SK-N-SH treated with all-trans-retinoic acid at 6 μM for 48 hours (cell line): ENCODE measurements around the gene TP53AIP1.

Experiments used
- ATAC-seq: fragments of 200-7000 bp; cut with Tn5 transposase; 3 replicates; pipeline ENCODE4 v1.9.1; 2020; ENCODE audit warnings: mild to moderate bottlenecking, moderate library complexity
- BACH2 ChIP-seq: fragments of 250-450 bp; sonication (Bioruptor Pico); IDR thresholded peaks from 2 replicates; pipeline ENCODE4 v1.9.0; 2021; ENCODE audit warnings: mild to moderate bottlenecking, borderline replicate concordance
- OSR1 ChIP-seq: fragments of 250-450 bp; sonication (Bioruptor Pico); IDR thresholded peaks from 2 replicates; pipeline ENCODE4 v1.8.0; 2022; ENCODE audit warnings: moderate library complexity, mild to moderate bottlenecking, inconsistent platforms
- ZC3H10 ChIP-seq: fragments of 250-450 bp; sonication (Bioruptor Pico); IDR thresholded peaks from 2 replicates; pipeline ENCODE4 v1.5.1; 2021; ENCODE audit warnings: mild to moderate bottlenecking, moderate library complexity
- ZNF565 ChIP-seq: fragments of 450-650 bp; formaldehyde crosslinking; conservative IDR thresholded peaks from 2 replicates; pipeline ENCODE4 v1.5.0; 2020; ENCODE audit warnings: low read depth, mild to moderate bottlenecking, moderate library complexity
- ZNF70 ChIP-seq: fragments of 450-650 bp; formaldehyde crosslinking; IDR thresholded peaks from 2 replicates; pipeline ENCODE4 v1.5.0; 2020; ENCODE audit warnings: mild to moderate bottlenecking, moderate library complexity

Gene TP53AIP1

GRCh38 chr11:128888034-128888985 lies 54.4 kb downstream of the TP53AIP1 start:
- TF ChIP-seq ZC3H10 (CRISPR knock-in tag), result no peak
- TF ChIP-seq BACH2 (CRISPR knock-in tag), result no peak
- ATAC-seq, result no peak

GRCh38 chr11:128886406-128887124 lies 56.1 kb downstream of the TP53AIP1 start:
- peak; percentile 43 for ATAC-seq
- TF ChIP-seq ZNF565 (no peak), BACH2 (CRISPR knock-in tag) (no peak), OSR1 (CRISPR knock-in tag) (no peak), ZNF70 (CRISPR knock-in tag) (no peak)
- TF ChIP-seq, all 23 proteins: peak for 0
